HFFc6 (cell line): Measurements from ENCODE around the gene GXYLT2. TPM values are rescaled to one million over a fixed set of nuclear protein-coding genes. Genes with fewer than 3 reads are reported as not detected.
A peak's percentile ranks its signal among the peaks of the same experiment; 100 is the strongest.

Experiments used
- DNase-seq: peaks from one replicate; pipeline ENCODE4 v3.0.0-alpha.2; 2018
- H3K27ac Mint-ChIP-seq: 2 replicates; pipeline ENCODE4 v1.8.0; 2020; ENCODE audit warnings: mild to moderate bottlenecking, mixed read lengths
- H3K27me3 Mint-ChIP-seq: 2 replicates; pipeline ENCODE4 v1.8.0; 2021; ENCODE audit warnings: mild to moderate bottlenecking, moderate library complexity, mixed read lengths; ENCODE audit not compliant: insufficient read depth
- H3K36me3 Mint-ChIP-seq: 2 replicates; pipeline ENCODE4 v1.8.0; 2021; ENCODE audit warnings: low read depth, mixed read lengths
- H3K4me1 Mint-ChIP-seq: 2 replicates; pipeline ENCODE4 v1.8.0; 2020; ENCODE audit warnings: low read depth, mixed read lengths
- H3K4me3 Mint-ChIP-seq: 2 replicates; pipeline ENCODE4 v1.8.0; 2020; ENCODE audit warnings: mild to moderate bottlenecking, moderate library complexity, mixed read lengths
- H3K9me3 Mint-ChIP-seq: 2 replicates; pipeline ENCODE4 v1.8.0; 2020; ENCODE audit warnings: mild to moderate bottlenecking, mixed read lengths
- CTCF ChIP-seq: fragments of 200-600 bp; sonication (generic); IDR thresholded peaks from 2 replicates; pipeline ENCODE4 v1.5.0; 2021; ENCODE audit warnings: antibody characterized with exemption, mild to moderate bottlenecking
- total RNA-seq, 6 experiments: library from RNA; stranded (reverse); fragmentation: NEBNext Ultra II Directional; extraction: Animal tissue kit (Norgen Biotek cat#: 25700); gene quantifications; 2 replicates in 1 of 6; 3 replicates in 5 of 6; pipeline ENCODE4 v1.2.3, GENCODE V29; 2021

GXYLT2 gene
- total RNA-seq, 6 experiments from 2014 or later, result 2.0 to 4.2 (median 2.8) TPM

GRCh38 chr3:73009750-73010149 lies 121.9 kb downstream of the GXYLT2 start:
- H3K4me3 Mint-ChIP-seq, result no peak overlapping the region
- TF ChIP-seq CTCF, result no peak
- H3K27me3 Mint-ChIP-seq, result no peaks in the 10 kb centered on the region
- no peak overlapping the region for H3K27ac Mint-ChIP-seq
- H3K36me3 Mint-ChIP-seq, result peaks cover 35% of the 10 kb centered on the region
- no peaks in the 10 kb centered on the region for H3K9me3 Mint-ChIP-seq
- H3K4me1 Mint-ChIP-seq, result peaks cover 49% of the 10 kb centered on the region
- DNase-seq, result no peak

GRCh38 chr3:73010158-73010557 lies 122.3 kb downstream of the GXYLT2 start:
- Mint-ChIP-seq H3K4me3 (no peak overlapping the region), H3K27me3 (no peaks in the 10 kb centered on the region), H3K4me1 (peaks cover 49% of the 10 kb centered on the region), H3K36me3 (peaks cover 34% of the 10 kb centered on the region), H3K9me3 (no peaks in the 10 kb centered on the region), H3K27ac (no peak overlapping the region)
- TF ChIP-seq CTCF, result no peak
- no peak for DNase-seq

GRCh38 chr3:73018298-73018697 lies 130.5 kb downstream of the GXYLT2 start:
- TF ChIP-seq CTCF, result no peak
- H3K4me3 Mint-ChIP-seq, result no peak overlapping the region
- peaks cover 32% of the 10 kb centered on the region for H3K4me1 Mint-ChIP-seq
- no peaks in the 10 kb centered on the region for H3K9me3 Mint-ChIP-seq
- peak overlapping the region; percentile 35; the same call in 1 of the 2 replicates for H3K27ac Mint-ChIP-seq
- no peaks in the 10 kb centered on the region; the same call in 1 of the 2 replicates for H3K27me3 Mint-ChIP-seq
- H3K36me3 Mint-ChIP-seq, result peaks cover 5% of the 10 kb centered on the region; the same call in 1 of the 2 replicates
- DNase-seq, result no peak

GRCh38 chr3:73018790-73019441 lies 131.1 kb downstream of the GXYLT2 start:
- no peak for DNase-seq
- Mint-ChIP-seq H3K27ac (peak overlapping the region; percentile 35; the same call in 1 of the 2 replicates), H3K9me3 (no peaks in the 10 kb centered on the region), H3K4me1 (peaks cover 32% of the 10 kb centered on the region), H3K4me3 (no peak overlapping the region), H3K27me3 (no peaks in the 10 kb centered on the region; the same call in 1 of the 2 replicates), H3K36me3 (peaks cover 5% of the 10 kb centered on the region; the same call in 1 of the 2 replicates)
- no peak for TF ChIP-seq CTCF

- DNase-seq, result no peak
- Mint-ChIP-seq H3K27ac (no peak overlapping the region), H3K36me3 (peaks cover 5% of the 10 kb centered on the region; the same call in 1 of the 2 replicates), H3K4me1 (peaks cover 54% of the 10 kb centered on the region), H3K9me3 (no peaks in the 10 kb centered on the region), H3K27me3 (no peaks in the 10 kb centered on the region; the same call in 1 of the 2 replicates), H3K4me3 (no peak overlapping the region)
- no peak for TF ChIP-seq CTCF
These were observed 133.5 kb downstream of the GXYLT2 start for GRCh38 chr3:73021301-73021835.
